Measurements from ENCODE around the gene PLCB1. TPM values are rescaled to one million over a fixed set of nuclear protein-coding genes. Genes with fewer than 3 reads are reported as not detected.

The PLCB1 gene
- total RNA-seq, 1 donor from 2014 or later: 37.4 TPM

GRCh38 chr20:8150591-8150990 is 18.5 kb downstream of the PLCB1 start:
- no peak for TF ChIP-seq CTCF (IDR thresholded peaks at IDR 0.05; ENCODE audit: partially characterized antibody, unreplicated experiment)
- H3K27ac Mint-ChIP-seq (ENCODE audit: unreplicated experiment): no peak overlapping the region
- DNase-seq: no peak
- H3K4me1 Mint-ChIP-seq (ENCODE audit: low read depth, unreplicated experiment): peaks cover 4% of the 10 kb centered on the region
- no peak overlapping the region for H3K4me3 Mint-ChIP-seq (ENCODE audit: unreplicated experiment)
- H3K27me3 Mint-ChIP-seq (ENCODE audit: unreplicated experiment): no peaks in the 10 kb centered on the region
- no peaks in the 10 kb centered on the region for H3K9me3 Mint-ChIP-seq (ENCODE audit: unreplicated experiment)
- H3K36me3 Mint-ChIP-seq (ENCODE audit: unreplicated experiment): no peaks in the 10 kb centered on the region

- no peaks in the 10 kb centered on the region for H3K9me3 Mint-ChIP-seq (ENCODE audit: unreplicated experiment)
- no peak overlapping the region for H3K27ac Mint-ChIP-seq (ENCODE audit: unreplicated experiment)
- H3K27me3 Mint-ChIP-seq (ENCODE audit: unreplicated experiment): no peaks in the 10 kb centered on the region
- TF ChIP-seq CTCF (IDR thresholded peaks at IDR 0.05; ENCODE audit: partially characterized antibody, unreplicated experiment): no peak
- no peak for DNase-seq
- H3K4me1 Mint-ChIP-seq (ENCODE audit: low read depth, unreplicated experiment): peaks cover 6% of the 10 kb centered on the region
- no peaks in the 10 kb centered on the region for H3K36me3 Mint-ChIP-seq (ENCODE audit: unreplicated experiment)
- H3K4me3 Mint-ChIP-seq (ENCODE audit: unreplicated experiment): no peak overlapping the region
Observed at GRCh38 chr20:8151372-8151771, 19.3 kb downstream of the PLCB1 start.

GRCh38 chr20:8152183-8152582 is 20.1 kb downstream of the PLCB1 start:
- Mint-ChIP-seq H3K27ac (ENCODE audit: unreplicated experiment) (no peak overlapping the region), H3K36me3 (ENCODE audit: unreplicated experiment) (no peaks in the 10 kb centered on the region), H3K27me3 (ENCODE audit: unreplicated experiment) (no peaks in the 10 kb centered on the region), H3K9me3 (ENCODE audit: unreplicated experiment) (no peaks in the 10 kb centered on the region), H3K4me3 (ENCODE audit: unreplicated experiment) (no peak overlapping the region), H3K4me1 (ENCODE audit: low read depth, unreplicated experiment) (peaks cover 10% of the 10 kb centered on the region)
- TF ChIP-seq CTCF (IDR thresholded peaks at IDR 0.05; ENCODE audit: partially characterized antibody, unreplicated experiment): no peak
- DNase-seq: no peak

GRCh38 chr20:8152847-8153246 is 20.8 kb downstream of the PLCB1 start:
- no peak overlapping the region for H3K4me3 Mint-ChIP-seq (ENCODE audit: unreplicated experiment)
- H3K27ac Mint-ChIP-seq (ENCODE audit: unreplicated experiment): no peak overlapping the region
- peaks cover 8% of the 10 kb centered on the region for H3K4me1 Mint-ChIP-seq (ENCODE audit: low read depth, unreplicated experiment)
- H3K9me3 Mint-ChIP-seq (ENCODE audit: unreplicated experiment): no peaks in the 10 kb centered on the region
- peaks cover 1% of the 10 kb centered on the region for H3K36me3 Mint-ChIP-seq (ENCODE audit: unreplicated experiment)
- TF ChIP-seq CTCF (IDR thresholded peaks at IDR 0.05; ENCODE audit: partially characterized antibody, unreplicated experiment): no peak
- no peak for DNase-seq
- H3K27me3 Mint-ChIP-seq (ENCODE audit: unreplicated experiment): no peaks in the 10 kb centered on the region

GRCh38 chr20:8153281-8153908 is 21.3 kb downstream of the PLCB1 start:
- Mint-ChIP-seq H3K4me3 (ENCODE audit: unreplicated experiment) (no peak overlapping the region), H3K27ac (ENCODE audit: unreplicated experiment) (no peak overlapping the region), H3K36me3 (ENCODE audit: unreplicated experiment) (peaks cover 7% of the 10 kb centered on the region), H3K4me1 (ENCODE audit: low read depth, unreplicated experiment) (peaks cover 8% of the 10 kb centered on the region), H3K9me3 (ENCODE audit: unreplicated experiment) (peaks cover 3% of the 10 kb centered on the region), H3K27me3 (ENCODE audit: unreplicated experiment) (no peaks in the 10 kb centered on the region)
- no peak for TF ChIP-seq CTCF (IDR thresholded peaks at IDR 0.05; ENCODE audit: partially characterized antibody, unreplicated experiment)
- DNase-seq: no peak
